IMR-90 (cell line): ENCODE measurements around the gene NAA15. TPM values are rescaled to one million over a fixed set of nuclear protein-coding genes. Genes with fewer than 3 reads are reported as not detected.

ENCODE experiments used
- ATAC-seq: fragments of 200-7000 bp; cut with Tn5 transposase; 2 replicates; pipeline ENCODE4 v1.9.1; 2020; ENCODE audit warnings: low read depth, mild to moderate bottlenecking, moderate library complexity
- BruUV-seq: library from RNA; stranded (reverse); fragments of 400-500 nt; replicated peaks from 2 replicates; lab custom pipeline; 2021; lab: Mats Ljungman, UMichigan
- CTCF ChIA-PET: fragments of 300-600 bp; formaldehyde crosslinking; extraction: SDS; loops from one replicate; lab custom pipeline; 2021; ENCODE audit warnings: antibody characterized with exemption; lab: Yijun Ruan, JAX
- POLR2A ChIA-PET: fragments of 300-600 bp; sonication (Branson Sonifier 250); formaldehyde crosslinking; loops from one replicate; lab custom pipeline; 2022; ENCODE audit warnings: antibody characterized with exemption; ENCODE audit not compliant: unreplicated experiment; lab: Charles Lee
- DNase-seq: peaks from one replicate; pipeline ENCODE4 v3.0.0; 2013
- H2AFZ ChIP-seq: replicated peaks from 2 replicates; pipeline ENCODE3; 2013; ENCODE audit warnings: low read length, mild to moderate bottlenecking; ENCODE audit not compliant: poor library complexity
- H2AK5ac ChIP-seq: 2 replicates; pipeline ENCODE4 v1.6.1; 2013; ENCODE audit warnings: low read depth, low read length, inconsistent platforms
- H2AK9ac ChIP-seq: replicated peaks from 2 replicates; pipeline ENCODE3; 2013; ENCODE audit warnings: mild to moderate bottlenecking, low read depth, low read length, moderate library complexity; ENCODE audit not compliant: poor library complexity
- H2BK120ac ChIP-seq: 2 replicates; pipeline ENCODE4 v1.6.1; 2013; ENCODE audit warnings: low read depth, low read length, inconsistent platforms
- H2BK15ac ChIP-seq: 3 replicates; pipeline ENCODE4 v1.6.1; 2013; ENCODE audit warnings: low read depth, low read length, inconsistent platforms
- H2BK20ac ChIP-seq: 2 replicates; pipeline ENCODE4 v1.6.1; 2013; ENCODE audit warnings: low read depth, mild to moderate bottlenecking, inconsistent platforms, low read length, moderate library complexity
- H2BK5ac ChIP-seq: 2 replicates; pipeline ENCODE4 v1.6.1; 2013; ENCODE audit warnings: mild to moderate bottlenecking, low read depth, low read length, inconsistent platforms; ENCODE audit not compliant: poor library complexity, severe bottlenecking
- H3K14ac ChIP-seq: replicated peaks from 2 replicates; pipeline ENCODE4 v1.6.1; 2013; ENCODE audit warnings: low read depth, low read length, inconsistent platforms
- H3K18ac ChIP-seq: 2 replicates; pipeline ENCODE4 v1.6.1; 2013; ENCODE audit warnings: low read depth, low read length, control low read depth
- H3K23ac ChIP-seq: 2 replicates; pipeline ENCODE4 v1.6.1; 2013; ENCODE audit warnings: low read depth, low read length, inconsistent platforms
- H3K27ac ChIP-seq: 2 replicates; pipeline ENCODE4 v1.5.1; 2013; ENCODE audit warnings: mild to moderate bottlenecking, control low read depth, low read length; ENCODE audit not compliant: insufficient read depth
- H3K27me3 ChIP-seq: 2 replicates; pipeline ENCODE4 v1.6.1; 2013; ENCODE audit warnings: low read length; ENCODE audit not compliant: control insufficient read depth, insufficient read depth
- H3K36me3 ChIP-seq: 2 replicates; pipeline ENCODE4 v1.6.1; 2013; ENCODE audit warnings: low read length, mixed read lengths; ENCODE audit not compliant: control insufficient read depth, insufficient read depth
- H3K4ac ChIP-seq: 2 replicates; pipeline ENCODE4 v1.6.1; 2013; ENCODE audit warnings: low read depth, low read length, inconsistent platforms
- H3K4me1 ChIP-seq: 2 replicates; pipeline ENCODE4 v1.6.1; 2013; ENCODE audit warnings: low read length, mixed read lengths; ENCODE audit not compliant: control insufficient read depth, insufficient read depth
- H3K4me2 ChIP-seq: 2 replicates; pipeline ENCODE4 v1.6.1; 2013; ENCODE audit warnings: low read depth, mild to moderate bottlenecking, control low read depth, low read length, moderate library complexity
- H3K4me3 ChIP-seq: 2 replicates; pipeline ENCODE4 v1.5.1; 2013; ENCODE audit warnings: low read depth, mild to moderate bottlenecking, control low read depth, low read length, moderate library complexity; ENCODE audit not compliant: insufficient read depth
- H3K56ac ChIP-seq: 2 replicates; pipeline ENCODE4 v1.6.1; 2013; ENCODE audit warnings: low read length, inconsistent platforms; ENCODE audit not compliant: insufficient read depth; ENCODE audit errors: extremely low read depth
- H3K79me1 ChIP-seq, 2 experiments: 2 replicates each; pipeline ENCODE4 v1.6.1; 2013; ENCODE audit warnings: low read length in 2 of 2, inconsistent platforms in 1 of 2, low read depth in 1 of 2
- H3K9ac ChIP-seq: 2 replicates; pipeline ENCODE4 v1.6.1; 2013; ENCODE audit warnings: low read depth, low read length, control low read depth
- H3K9me1 ChIP-seq: 2 replicates; pipeline ENCODE4 v1.6.1; 2013; ENCODE audit warnings: low read length, inconsistent platforms; ENCODE audit not compliant: insufficient read depth
- H3K9me3 ChIP-seq: 2 replicates; pipeline ENCODE4 v1.6.1; 2013; ENCODE audit warnings: low read length; ENCODE audit not compliant: control insufficient read depth, insufficient read depth
- H4K20me1 ChIP-seq: 2 replicates; pipeline ENCODE4 v1.6.1; 2013; ENCODE audit warnings: low read length, inconsistent platforms; ENCODE audit not compliant: insufficient read depth
- H4K5ac ChIP-seq: 2 replicates; pipeline ENCODE4 v1.6.1; 2013; ENCODE audit warnings: mild to moderate bottlenecking, low read depth, low read length, control low read depth
- H4K8ac ChIP-seq, 2 experiments: 2 replicates each; pipeline ENCODE4 v1.6.1; 2013; ENCODE audit warnings: low read depth in 2 of 2, low read length in 2 of 2, control low read depth in 1 of 2, inconsistent platforms in 1 of 2
- H4K91ac ChIP-seq: 2 replicates; pipeline ENCODE4 v1.6.1; 2013; ENCODE audit warnings: low read depth, low read length, inconsistent platforms; ENCODE audit not compliant: insufficient read depth
- BHLHE40 ChIP-seq: fragments of 150-350 bp; IDR thresholded peaks from 2 replicates; pipeline ENCODE4 v1.6.1; 2016; ENCODE audit warnings: mild to moderate bottlenecking, low read depth, low read length
- CEBPB ChIP-seq: IDR thresholded peaks from 2 replicates; pipeline ENCODE4 v1.6.1; 2012; ENCODE audit warnings: low read depth, low read length, improper control_type of control experiment
- CHD1 ChIP-seq: IDR thresholded peaks from 2 replicates; pipeline ENCODE4 v1.6.1; 2012; ENCODE audit warnings: low read depth, low read length, improper control_type of control experiment
- FOS ChIP-seq: fragments of 150-350 bp; IDR thresholded peaks from 2 replicates; pipeline ENCODE4 v1.6.1; 2016; ENCODE audit warnings: low read depth, low read length
- MAFK ChIP-seq: IDR thresholded peaks from 2 replicates; pipeline ENCODE4 v1.6.1; 2012; ENCODE audit warnings: low read depth, low read length, improper control_type of control experiment
- MAZ ChIP-seq: IDR thresholded peaks from 2 replicates; pipeline ENCODE4 v1.6.1; 2012; ENCODE audit warnings: low read depth, mild to moderate bottlenecking, low read length, improper control_type of control experiment, moderate library complexity, borderline replicate concordance
- MXI1 ChIP-seq: IDR thresholded peaks from 2 replicates; pipeline ENCODE4 v1.6.1; 2012; ENCODE audit warnings: low read depth, mild to moderate bottlenecking, low read length, moderate library complexity, borderline replicate concordance
- NFE2L2 ChIP-seq: fragments of 150-350 bp; IDR thresholded peaks from 2 replicates; pipeline ENCODE4 v1.6.1; 2016; ENCODE audit warnings: low read depth, mild to moderate bottlenecking, low read length
- POLR2A ChIP-seq: IDR thresholded peaks from 2 replicates; pipeline ENCODE4 v1.6.1; 2012; ENCODE audit warnings: mild to moderate bottlenecking, low read depth, low read length
- RAD21 ChIP-seq: IDR thresholded peaks from 2 replicates; pipeline ENCODE4 v1.6.1; 2012; ENCODE audit warnings: low read length, improper control_type of control experiment
- RCOR1 ChIP-seq: IDR thresholded peaks from 2 replicates; pipeline ENCODE4 v1.6.1; 2012; ENCODE audit warnings: mild to moderate bottlenecking, low read length, improper control_type of control experiment; ENCODE audit not compliant: insufficient replicate concordance
- RFX5 ChIP-seq: IDR thresholded peaks from 2 replicates; pipeline ENCODE4 v1.8.0; 2012; ENCODE audit warnings: low read depth, mild to moderate bottlenecking, low read length, moderate library complexity
- SMC3 ChIP-seq: fragments of 150-350 bp; IDR thresholded peaks from 2 replicates; pipeline ENCODE4 v1.6.1; 2016; ENCODE audit warnings: low read depth, mild to moderate bottlenecking, antibody characterized with exemption, low read length, moderate library complexity
- WGBS, 2 experiments: methylation state at CpG; one replicate each; pipeline versions ENCODE4 v1.1.5 to v1.1.7; 2013; ENCODE audit warnings: missing lambda C conversion rate in 2 of 2; ENCODE audit not compliant: insufficient read length in 1 of 2; ENCODE audit errors: extremely low coverage in 2 of 2; 5-methylcytosine and 5-hydroxymethylcytosine counted together
- dilution Hi-C: fragments of 300-500 bp; cut with HindIII; formaldehyde crosslinking; loops from one replicate; pipeline ENCODE4 v1.14.3; 2018; ENCODE audit warnings: low sequenced_read_pairs; ENCODE audit not compliant: unreplicated experiment
- in situ Hi-C: fragments of 300-500 bp; cut with MboI; formaldehyde crosslinking; loops from 3 replicates; pipeline ENCODE4 v1.14.3; 2019; ENCODE audit warnings: low sequenced_read_pairs, inconsistent platforms, mixed read lengths
- intact Hi-C: fragments of 100-400 bp; cut with micrococcal nuclease; formaldehyde crosslinking; loops from 2 replicates; pipeline ENCODE4 v1.10.0; 2022
- polyA plus RNA-seq, 3 experiments: library from polyadenylated mRNA; depleted of rRNA; stranded (reverse); fragments of >200 nt; gene quantifications; 2 replicates each; pipeline ENCODE4 v1.2.3, GENCODE V29; 2012; ENCODE audit warnings: low replicate concordance in 1 of 3
- total RNA-seq: library from RNA; depleted of rRNA; stranded (reverse); fragments of >200 nt; gene quantifications from 2 replicates; pipeline ENCODE4 v1.2.3, GENCODE V29; 2012
- TF ChIP-seq, protein P1 (sequence below): fragments of 150-350 bp; IDR thresholded peaks from 2 replicates; pipeline ENCODE4 v1.6.1; 2016; ENCODE audit warnings: low read depth, mild to moderate bottlenecking, low read length, moderate library complexity, borderline replicate concordance
- TF ChIP-seq, protein P2 (sequence below): fragments of 150-350 bp; IDR thresholded peaks from 2 replicates; pipeline ENCODE4 v1.6.1; 2017; ENCODE audit warnings: mild to moderate bottlenecking, antibody characterized with exemption, low read length, low read depth

Gene NAA15
- total and polyA plus RNA-seq, 2 of the 4 experiments (the other 2 are of a cell fraction), result 11.0 to 43.4 TPM

- no peak for TF ChIP-seq POLR2A
These were observed 66.3 kb downstream of the NAA15 start (continued) for GRCh38 chr4:139367421-139368090.

DNA sequence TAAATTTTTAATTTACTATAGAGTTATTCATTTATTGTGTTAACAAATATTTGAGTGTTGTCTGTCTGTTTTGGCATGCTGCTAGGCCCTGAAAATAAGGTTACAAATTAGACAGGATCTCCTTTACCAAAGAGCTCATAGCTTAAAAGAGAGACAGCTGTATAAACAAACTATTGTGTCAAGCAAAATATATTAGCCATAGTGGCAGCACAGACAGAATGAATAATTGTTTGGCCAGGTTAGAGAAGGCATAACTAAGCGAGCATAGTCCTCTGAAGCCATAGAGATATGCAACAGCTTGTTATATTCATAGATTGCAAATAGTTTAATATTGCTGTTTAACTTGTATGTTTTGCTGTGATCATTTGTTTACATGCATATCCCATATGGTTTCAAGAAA is 67.7 kb downstream of the NAA15 start:
- DNase-seq, result no peak
- in situ Hi-C loops, result no loop called here
- H3K9ac ChIP-seq, result no peak overlapping the region
- TF ChIP-seq CEBPB, result no peak
- TF ChIP-seq CHD1, result no peak
- no peak for TF ChIP-seq RFX5
- TF ChIP-seq, protein P1, sequence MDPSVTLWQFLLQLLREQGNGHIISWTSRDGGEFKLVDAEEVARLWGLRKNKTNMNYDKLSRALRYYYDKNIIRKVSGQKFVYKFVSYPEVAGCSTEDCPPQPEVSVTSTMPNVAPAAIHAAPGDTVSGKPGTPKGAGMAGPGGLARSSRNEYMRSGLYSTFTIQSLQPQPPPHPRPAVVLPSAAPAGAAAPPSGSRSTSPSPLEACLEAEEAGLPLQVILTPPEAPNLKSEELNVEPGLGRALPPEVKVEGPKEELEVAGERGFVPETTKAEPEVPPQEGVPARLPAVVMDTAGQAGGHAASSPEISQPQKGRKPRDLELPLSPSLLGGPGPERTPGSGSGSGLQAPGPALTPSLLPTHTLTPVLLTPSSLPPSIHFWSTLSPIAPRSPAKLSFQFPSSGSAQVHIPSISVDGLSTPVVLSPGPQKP, result no peak
- no peak for TF ChIP-seq SMC3
- no peak for TF ChIP-seq FOS
- no peak for TF ChIP-seq MAZ
- TF ChIP-seq RAD21, result no peak
- TF ChIP-seq MXI1, result no peak
- TF ChIP-seq NFE2L2, result no peak
- TF ChIP-seq RCOR1, result no peak
- no peak for TF ChIP-seq POLR2A
- TF ChIP-seq BHLHE40, result no peak
- TF ChIP-seq, protein P2, sequence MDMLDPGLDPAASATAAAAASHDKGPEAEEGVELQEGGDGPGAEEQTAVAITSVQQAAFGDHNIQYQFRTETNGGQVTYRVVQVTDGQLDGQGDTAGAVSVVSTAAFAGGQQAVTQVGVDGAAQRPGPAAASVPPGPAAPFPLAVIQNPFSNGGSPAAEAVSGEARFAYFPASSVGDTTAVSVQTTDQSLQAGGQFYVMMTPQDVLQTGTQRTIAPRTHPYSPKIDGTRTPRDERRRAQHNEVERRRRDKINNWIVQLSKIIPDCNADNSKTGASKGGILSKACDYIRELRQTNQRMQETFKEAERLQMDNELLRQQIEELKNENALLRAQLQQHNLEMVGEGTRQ, result no peak
- no peak for TF ChIP-seq MAFK

More for the DNA sequence above, 67.7 kb downstream of the NAA15 start:
- Histone ChIP-seq H3K9me1 (peaks cover 10% of the 10 kb centered on the region), H3K14ac (no peak overlapping the region), H4K91ac (no peak overlapping the region), H2BK20ac (no peak overlapping the region), H3K27ac (no peak overlapping the region), H2BK5ac (no peak overlapping the region), H4K8ac (no peak overlapping the region), H3K23ac (no peak overlapping the region), H3K4me1 (peaks cover 17% of the 10 kb centered on the region), H4K20me1 (peaks cover 7% of the 10 kb centered on the region; the same call in 1 of the 2 replicates), H3K4me2 (no peak overlapping the region), H3K27me3 (no peaks in the 10 kb centered on the region), H3K18ac (no peak overlapping the region), H2AK9ac (no peak overlapping the region), H3K56ac (no peak overlapping the region), H3K79me1 (peaks cover 23 to 38% of the 10 kb centered on the region in 2 experiments), H2AFZ (no peak overlapping the region), H3K4me3 (no peak overlapping the region), H2BK15ac (no peak overlapping the region), H4K5ac (no peak overlapping the region), H3K9me3 (no peaks in the 10 kb centered on the region), H3K4ac (no peak overlapping the region), H2BK120ac (no peak overlapping the region), H2AK5ac (no peak overlapping the region), H3K36me3 (peaks cover 13% of the 10 kb centered on the region)
- 100% methylated on average over 1 of the region's 1 CpG; no CpG with 5 or more reads in 1 of the 2 experiments for WGBS, 2 experiments
- ChIA-PET CTCF (interaction anchor here (1.0 kb wide), 1 partner anchor 141 kb away, joined by 3 read pairs; no protein-coding TSS in a partner anchor), POLR2A (no interaction called here)
- BruUV-seq, result no TSS peak
- intact Hi-C loops, result no loop called here
- ATAC-seq, result no peak
- dilution Hi-C loops, result no loop called here
